Spleen (tissue), 11 donors: Measurements from ENCODE around the gene ZNF175. TPM values are rescaled to one million over a fixed set of nuclear protein-coding genes. Genes with fewer than 3 reads are reported as not detected.

ENCODE experiments used
- DNase-seq: peaks from one replicate; pipeline ENCODE4 v3.0.0-alpha.2; 2020
- H3K27ac ChIP-seq, 8 donors: fragments of 200-600 bp; sonication (generic) in 7 of 8; 1 replicate in 4 of 8; 2 replicates in 4 of 8; pipeline versions ENCODE4 v1.5.0 to v1.8.0; 2016 to 2021; ENCODE audit warnings: inconsistent platforms in 4 of 8, mild to moderate bottlenecking in 4 of 8, moderate library complexity in 1 of 8
- H3K27me3 ChIP-seq, 7 donors: fragments of 200-600 bp; sonication (generic) in 6 of 7; replicated peaks in 1 of 7; 1 replicate in 4 of 7; 2 replicates in 3 of 7; pipeline versions ENCODE4 v1.5.0 to v1.8.0; 2016 to 2021; ENCODE audit warnings: inconsistent platforms in 3 of 7, mild to moderate bottlenecking in 1 of 7
- H3K36me3 ChIP-seq, 6 donors: fragments of 200-600 bp; sonication (generic) in 5 of 6; 1 replicate in 4 of 6; 2 replicates in 2 of 6; pipeline versions ENCODE4 v1.5.0 to v1.8.0; 2016 to 2021; ENCODE audit warnings: inconsistent platforms in 2 of 6
- H3K4me1 ChIP-seq, 6 donors: fragments of 200-600 bp; sonication (generic) in 5 of 6; 1 replicate in 3 of 6; 2 replicates in 3 of 6; pipeline versions ENCODE4 v1.5.0 to v1.8.0; 2016 to 2021; ENCODE audit warnings: inconsistent platforms in 3 of 6
- H3K4me3 ChIP-seq, 8 donors: fragments of 200-600 bp; sonication (generic) in 7 of 8; 1 replicate in 4 of 8; 2 replicates in 4 of 8; pipeline versions ENCODE4 v1.5.0 to v1.8.0; 2016 to 2021; ENCODE audit warnings: inconsistent platforms in 4 of 8, mild to moderate bottlenecking in 4 of 8, moderate library complexity in 2 of 8
- H3K9me3 ChIP-seq, 8 donors: fragments of 200-600 bp; sonication (generic) in 7 of 8; 1 replicate in 4 of 8; 2 replicates in 4 of 8; pipeline versions ENCODE4 v1.5.0 to v1.8.0; 2016 to 2021; ENCODE audit warnings: inconsistent platforms in 4 of 8
- CTCF ChIP-seq, 11 experiments: fragments of 200-600 bp in 7 of 11; fragments of 450-650 bp in 4 of 11; sonication (generic) in 4 of 11; IDR thresholded peaks in 8 of 11; conservative IDR thresholded peaks in 3 of 11; 1 replicate in 7 of 11; 2 replicates in 4 of 11; pipeline versions ENCODE4 v1.4.0 to v1.8.0; 2016 to 2021; ENCODE audit warnings: antibody characterized with exemption in 11 of 11, inconsistent platforms in 4 of 11, mild to moderate bottlenecking in 1 of 11
- POLR2A ChIP-seq, 3 donors: fragments of 450-650 bp; IDR thresholded peaks; one replicate each; pipeline ENCODE4 v1.5.1; 2017; ENCODE audit warnings: antibody characterized with exemption in 3 of 3, mild to moderate bottlenecking in 1 of 3
- POLR2AphosphoS5 ChIP-seq, 3 donors: sonication (generic); formaldehyde crosslinking; IDR thresholded peaks; one replicate each; pipeline ENCODE4 v1.5.1; 2017; ENCODE audit warnings: antibody characterized with exemption in 3 of 3
- WGBS, 5 donors: extraction: QIAGEN DNeasy Blood & Tissue Kit in 3 of 5; methylation state at CpG; one replicate each; pipeline versions ENCODE4 v1.1.5 to v1.1.7; 2013 to 2018; 5-methylcytosine and 5-hydroxymethylcytosine counted together
- intact Hi-C: fragments of 100-400 bp; cut with DNase I; formaldehyde crosslinking; loops from one replicate; pipeline ENCODE4 v1.15.0; 2023; ENCODE audit warnings: low total_unique reads
- polyA plus RNA-seq, 3 donors: library from polyadenylated mRNA; stranded (reverse); fragments of 200-250 nt; gene quantifications; one replicate each; pipeline ENCODE4 v1.2.1, GENCODE V29; 2013
- total RNA-seq, 7 donors: library from RNA; depleted of rRNA in 3 of 7; stranded (reverse); fragments of >200 nt in 3 of 7; fragmentation: NEBNext Ultra II Directional in 4 of 7; extraction: Animal tissue kit (Norgen Biotek cat#: 25700) in 4 of 7; gene quantifications; one replicate each; pipeline versions ENCODE4 v1.1.0 to v1.2.1, GENCODE V29; 2016 to 2021
- donor health status: healthy with polysubstance abuse.
- donor health status: DM: no; HTN: no; CAD: no; lungs with moderate emphysema.
- donor health status: DM: no; HTN: no; CAD: no.
- donor health status: Bipolar disorder and iron deficiency.
- donor health status: healthy.
- donor health status: DM: no; HTN: no; CAD: no.
- donor health status: DM: yes; HTN: yes; CAD: no.

ZNF175 gene
- total and polyA plus RNA-seq, 10 donors: 1.8 to 24.4 (median 12.3) TPM

GRCh38 chr19:51573331-51573730 is 2.2 kb downstream of the ZNF175 start:
- TF ChIP-seq POLR2AphosphoS5 (IDR thresholded peaks at IDR 0.05) (no peak), POLR2A (IDR thresholded peaks at IDR 0.05) (no peak), CTCF (IDR thresholded peaks at IDR 0.05 in 8 of 11, conservative IDR thresholded peaks at IDR 0.05 in 3 of 11) (no peak)
- intact Hi-C loops: no loop called here
- no peak for DNase-seq

GRCh38 chr19:51576850-51577249 is 5.8 kb downstream of the ZNF175 start:
- Histone ChIP-seq H3K9me3 (no peaks in the 10 kb centered on the region), H3K4me1 (peaks cover 7 to 32% (median 25%) of the 10 kb centered on the region in 6 donors), H3K4me3 (no peak overlapping the region), H3K36me3 (peaks cover 4 to 85% (median 36%) of the 10 kb centered on the region in 6 donors), H3K27me3 (no peaks in the 10 kb centered on the region), H3K27ac (no peak overlapping the region)
- intact Hi-C loops: no loop called here
- TF ChIP-seq CTCF (IDR thresholded peaks at IDR 0.05 in 8 of 11, conservative IDR thresholded peaks at IDR 0.05 in 3 of 11) (no peak), POLR2AphosphoS5 (IDR thresholded peaks at IDR 0.05) (no peak), POLR2A (IDR thresholded peaks at IDR 0.05) (no peak)
- 82 to 95% (median 87%) methylated on average over 6 of the region's 6 CpGs for WGBS, 5 donors
- no peak for DNase-seq

More at GRCh38 chr19:51573331-51573730, 2.2 kb downstream of the ZNF175 start:
- Histone ChIP-seq H3K4me3 (no peak overlapping the region), H3K27ac (no peak overlapping the region), H3K4me1 (peaks cover 9 to 50% (median 33%) of the 10 kb centered on the region in 6 donors), H3K9me3 (no peaks in the 10 kb centered on the region), H3K36me3 (peaks cover 0 to 52% (median 19%) of the 10 kb centered on the region in 6 donors), H3K27me3 (no peaks in the 10 kb centered on the region)
- WGBS, 5 donors: 83 to 99% (median 90%) methylated on average over 3 of the region's 3 CpGs

GRCh38 chr19:51586103-51586728 is 15.1 kb downstream of the ZNF175 start:
- WGBS, 5 donors: 36 to 83% (median 73%) methylated on average over 1 of the region's 1 CpG
- no peak overlapping the region for H3K4me3 ChIP-seq
- no peak for DNase-seq
- H3K27me3 ChIP-seq: no peaks in the 10 kb centered on the region
- peaks cover 6 to 72% (median 59%) of the 10 kb centered on the region in 6 donors for H3K36me3 ChIP-seq
- no peak for TF ChIP-seq CTCF (IDR thresholded peaks at IDR 0.05 in 8 of 11, conservative IDR thresholded peaks at IDR 0.05 in 3 of 11)
- peak in 1 of 3 donors; percentile 9 for TF ChIP-seq POLR2AphosphoS5 (IDR thresholded peaks at IDR 0.05)
- TF ChIP-seq POLR2A (IDR thresholded peaks at IDR 0.05): no peak
- H3K27ac ChIP-seq: peak overlapping the region in 1 of 8 donors; percentile 2
- H3K9me3 ChIP-seq: peaks cover 3 to 57% (median 46%) of the 10 kb centered on the region in 8 donors
- intact Hi-C loops: no loop called here
- H3K4me1 ChIP-seq: peaks cover 0 to 10% (median 0%) of the 10 kb centered on the region in 6 donors

- no peak for DNase-seq
- no peak for TF ChIP-seq POLR2A (IDR thresholded peaks at IDR 0.05)
- TF ChIP-seq CTCF (IDR thresholded peaks at IDR 0.05 in 8 of 11, conservative IDR thresholded peaks at IDR 0.05 in 3 of 11): no peak
- TF ChIP-seq POLR2AphosphoS5 (IDR thresholded peaks at IDR 0.05): no peak
- H3K4me3 ChIP-seq: no peak overlapping the region
- H3K4me1 ChIP-seq: peaks cover 0 to 10% (median 0%) of the 10 kb centered on the region in 6 donors
- H3K27me3 ChIP-seq: no peaks in the 10 kb centered on the region
- intact Hi-C loops: no loop called here
- peaks cover 3 to 57% (median 46%) of the 10 kb centered on the region in 8 donors for H3K9me3 ChIP-seq
- H3K27ac ChIP-seq: no peak overlapping the region
- WGBS, 5 donors: 81 to 96% (median 93%) methylated on average over 4 of the region's 4 CpGs
- H3K36me3 ChIP-seq: peaks cover 4 to 67% (median 54%) of the 10 kb centered on the region in 6 donors
Observed at GRCh38 chr19:51586799-51587198, 15.7 kb downstream of the ZNF175 start.
